K562 (cell line): ENCODE data around the gene TMTC2. TPM values are rescaled to one million over a fixed set of nuclear protein-coding genes. Genes with fewer than 3 reads are reported as not detected.

Experiments
- ATAC-seq: fragments of 200-7000 bp; cut with Tn5 transposase; 3 replicates; pipeline ENCODE4 v1.9.1; 2020; ENCODE audit warnings: moderate library complexity
- BruUV-seq: library from RNA; stranded (reverse); fragments of 400-500 nt; replicated peaks from 2 replicates; lab custom pipeline; 2021; lab: Mats Ljungman, UMichigan
- CTCF ChIA-PET: fragments of 300-600 bp; formaldehyde crosslinking; extraction: SDS; loops from one replicate; lab custom pipeline; 2021; ENCODE audit warnings: low intra/inter-chr PET ratio; lab: Yijun Ruan, JAX
- POLR2A ChIA-PET: fragments of 300-600, 350-650 bp; sonication (Branson Sonifier 250); formaldehyde crosslinking; extraction: SDS; loops from one replicate; lab custom pipeline; 2021; ENCODE audit warnings: antibody characterized with exemption, inconsistent platforms; lab: Yijun Ruan, JAX
- DNase-seq, 4 experiments: peaks; one replicate each; pipeline versions ENCODE4 v3.0.0 to v3.0.0-alpha.2; 2011 to 2018; ENCODE audit warnings: low spot score in 3 of 4, mixed read lengths in 3 of 4; ENCODE audit errors: extremely low read depth in 1 of 4
- FAIRE-seq: peaks from 2 replicates; lab custom pipeline; 2011; peaks lifted over from hg19 to GRCh38; lab: Jason Lieb, UNC
- H2AFZ ChIP-seq: 2 replicates; pipeline ENCODE4 v1.6.0; 2011; ENCODE audit warnings: low read depth, low read length, control low read depth, inconsistent platforms
- H3K27ac ChIP-seq: fragments of 200-600 bp; 3 replicates; pipeline ENCODE4 v1.8.0; 2011; ENCODE audit warnings: low read depth, mild to moderate bottlenecking, control low read depth, inconsistent platforms, low read length, moderate library complexity, mixed read lengths; ENCODE audit errors: extremely low read depth
- H3K27me3 ChIP-seq, 2 experiments: fragments of 300-600 bp in 1 of 2; 2 replicates in 1 of 2; 3 replicates in 1 of 2; pipeline versions ENCODE4 v1.6.0 to v1.8.0; 2011; ENCODE audit warnings: inconsistent platforms in 2 of 2, low read length in 2 of 2, mild to moderate bottlenecking in 1 of 2, mixed read lengths in 1 of 2, moderate library complexity in 1 of 2; ENCODE audit not compliant: control insufficient read depth in 2 of 2, insufficient read depth in 2 of 2
- H3K36me3 ChIP-seq: fragments of 300-600 bp; 3 replicates; pipeline ENCODE4 v1.8.0; 2011; ENCODE audit warnings: mild to moderate bottlenecking, low read length, inconsistent platforms; ENCODE audit not compliant: control insufficient read depth, insufficient read depth
- H3K4me1 ChIP-seq, 2 experiments: fragments of 200-600 bp in 1 of 2; replicated peaks in 1 of 2; 2 replicates in 1 of 2; 3 replicates in 1 of 2; pipeline versions ENCODE4 v1.5.1 to v1.8.0; 2011; ENCODE audit warnings: inconsistent platforms in 2 of 2, low read length in 2 of 2, mild to moderate bottlenecking in 1 of 2, mixed read lengths in 1 of 2, moderate library complexity in 1 of 2; ENCODE audit not compliant: control insufficient read depth in 2 of 2, insufficient read depth in 2 of 2
- H3K4me2 ChIP-seq: 2 replicates; pipeline ENCODE4 v1.6.1; 2011; ENCODE audit warnings: low read length, control low read depth, inconsistent platforms, mixed read lengths; ENCODE audit not compliant: insufficient read depth
- H3K4me3 ChIP-seq: fragments of 200-600 bp; sonication (generic), shearing (Covaris generic); 2 replicates; pipeline ENCODE4 v1.5.1; 2016; ENCODE audit warnings: control low read depth, inconsistent platforms
- H3K79me2 ChIP-seq: fragments of 200-600 bp; 3 replicates; pipeline ENCODE4 v1.8.0; 2011; ENCODE audit warnings: low read length, inconsistent platforms; ENCODE audit not compliant: control insufficient read depth, insufficient read depth
- H3K9ac ChIP-seq, 2 experiments: 2 replicates each; pipeline versions ENCODE4 v1.6.0 to v1.6.1; 2011; ENCODE audit warnings: low read depth in 2 of 2, low read length in 2 of 2, control low read depth in 1 of 2, inconsistent platforms in 1 of 2, mild to moderate bottlenecking in 1 of 2, mixed read lengths in 1 of 2; ENCODE audit not compliant: insufficient read depth in 1 of 2
- H3K9me1 ChIP-seq: one replicate; pipeline ENCODE4 v1.6.0; 2011; ENCODE audit warnings: inconsistent platforms, mild to moderate bottlenecking, low read length, moderate library complexity; ENCODE audit not compliant: control insufficient read depth, insufficient read depth
- H3K9me3 ChIP-seq: replicated peaks from 2 replicates; pipeline ENCODE4 v1.5.1; 2011; ENCODE audit warnings: low read depth, low read length, inconsistent platforms; ENCODE audit not compliant: control insufficient read depth, insufficient read depth
- H4K20me1 ChIP-seq: replicated peaks from 2 replicates; pipeline ENCODE4 v1.6.1; 2011; ENCODE audit warnings: low read length, inconsistent platforms, mixed read lengths; ENCODE audit not compliant: control insufficient read depth, insufficient read depth
- AFF4 ChIP-seq: sonication (generic); formaldehyde crosslinking; IDR thresholded peaks from 2 replicates; pipeline ENCODE4 v1.8.0; 2023; ENCODE audit warnings: mild to moderate bottlenecking, missing genetic modification reagents
- BRCA1 ChIP-seq, 2 experiments: fragments of 450-650 bp in 1 of 2; sonication (generic) in 1 of 2; formaldehyde crosslinking in 1 of 2; IDR thresholded peaks; 2 replicates each; pipeline versions ENCODE4 v1.5.0 to v1.6.1; 2017 to 2020; ENCODE audit warnings: mild to moderate bottlenecking in 1 of 2, missing genetic modification reagents in 1 of 2
- CEBPB ChIP-seq: fragments of 450-650 bp; IDR thresholded peaks from 2 replicates; pipeline ENCODE4 v1.6.1; 2016; ENCODE audit warnings: missing genetic modification characterization, missing compliant biosample characterization
- HDAC3 ChIP-seq: fragments of 450-650 bp; IDR thresholded peaks from 2 replicates; pipeline ENCODE4 v1.6.1; 2018; ENCODE audit warnings: borderline replicate concordance, mild to moderate bottlenecking, moderate library complexity; ENCODE audit not compliant: partially characterized antibody
- KLF10 ChIP-seq: fragments of 250-450 bp; sonication (Bioruptor Pico); IDR thresholded peaks from 2 replicates; pipeline ENCODE4 v1.6.1; 2021; ENCODE audit warnings: matching md5 sums
- MIER1 ChIP-seq: fragments of 450-650 bp; IDR thresholded peaks from 2 replicates; pipeline ENCODE4 v1.6.1; 2016; ENCODE audit warnings: antibody characterized with exemption, mild to moderate bottlenecking, low read depth
- NBN ChIP-seq: fragments of 450-650 bp; IDR thresholded peaks from 2 replicates; pipeline ENCODE4 v1.6.1; 2016; ENCODE audit warnings: low read depth, mild to moderate bottlenecking
- U2AF2 ChIP-seq: fragments of 200-400 bp; formaldehyde crosslinking; optimal IDR thresholded peaks from 2 replicates; pipeline ENCODE3; 2017; ENCODE audit warnings: low read depth, mild to moderate bottlenecking, low read length
- ZNF217 ChIP-seq: sonication (generic); formaldehyde crosslinking; IDR thresholded peaks from 2 replicates; pipeline ENCODE4 v1.8.0; 2022; ENCODE audit warnings: mild to moderate bottlenecking, missing genetic modification reagents
- WGBS: fragments of 100-300 bp; shearing (Covaris generic); methylation state at CpG from one replicate; pipeline ENCODE4 v1.1.6; 2016; ENCODE audit warnings: low coverage, mixed read lengths; ENCODE audit not compliant: insufficient coverage; ENCODE audit errors: missing lambda C conversion rate; 5-methylcytosine and 5-hydroxymethylcytosine counted together
- in situ Hi-C: fragments of 300-500 bp; cut with MboI; formaldehyde crosslinking; loops from 4 replicates; pipeline ENCODE4 v1.15.0; 2018; ENCODE audit warnings: inconsistent platforms, mixed read lengths
- intact Hi-C: fragments of 100-400 bp; cut with micrococcal nuclease; formaldehyde crosslinking; loops from 2 replicates; pipeline ENCODE4 v1.14.2; 2022
- polyA plus RNA-seq, 8 experiments: library from polyadenylated mRNA; depleted of rRNA in 4 of 8; stranded (reverse) in 5 of 8; unstranded in 3 of 8; fragments of >200 nt; fragmentation: Nextera tagmentation in 2 of 8; fragmentation: Illumina TruSeq in 1 of 8; extraction: Ambion mirVana in 2 of 8; extraction: Trizol in 1 of 8; gene quantifications; 2 replicates each; pipeline versions ENCODE4 v1.2.1 to v1.2.3, GENCODE V29; 2011 to 2014; ENCODE audit warnings: inconsistent platforms in 1 of 8, missing spikeins in 1 of 8
- total RNA-seq, 7 experiments: library from RNA; depleted of rRNA in 6 of 7; stranded (reverse); fragments of >200 nt in 6 of 7; fragmentation: Illumina TruSeq in 2 of 7; extraction: Trizol in 2 of 7; gene quantifications; 2 replicates each; pipeline versions ENCODE4 v1.2.1 to v1.2.3, GENCODE V29; 2011 to 2021; ENCODE audit warnings: low replicate concordance in 1 of 7

The TMTC2 gene
- total and polyA plus RNA-seq, 9 of the 15 experiments (the other 6 are each of a cell fraction or from before 2014, with no cell fraction given) = 0.29 to 1.1 (median 0.55) TPM

- TF ChIP-seq KLF10 (CRISPR knock-in tag) (no peak), NBN (no peak), HDAC3 (no peak), AFF4 (CRISPR knock-in tag) (no peak), MIER1 (no peak), U2AF2 (no peak), CEBPB (tag) (no peak), BRCA1 (IDR thresholded peaks at IDR 0.05) (no peak), BRCA1 (CRISPR knock-in tag; IDR thresholded peaks at IDR 0.05) (no peak), ZNF217 (CRISPR knock-in tag) (no peak)
- H3K4me1 ChIP-seq = no peaks in the 10 kb centered on the region
- CTCF ChIA-PET = no interaction called here
- 3% methylated on average over 2 of the region's 2 CpGs for WGBS
- no peaks in the 10 kb centered on the region for H3K9me3 ChIP-seq
- BruUV-seq = no TSS peak
- H3K27me3 ChIP-seq = no peaks in the 10 kb centered on the region
- no peaks in the 10 kb centered on the region for H4K20me1 ChIP-seq
- no peak overlapping the region for H3K9ac ChIP-seq
- no peaks in the 10 kb centered on the region for H3K79me2 ChIP-seq
- intact Hi-C loops (no loop called here), in situ Hi-C loops (no loop called here)
- H3K36me3 ChIP-seq = no peaks in the 10 kb centered on the region
- no peak overlapping the region for H2AFZ ChIP-seq
- H3K4me2 ChIP-seq = no peak overlapping the region
- no peak for ATAC-seq
- no peak for FAIRE-seq
- POLR2A ChIA-PET = no interaction called here
- no peak for DNase-seq
- no peak overlapping the region for H3K27ac ChIP-seq
- H3K9me1 ChIP-seq = no peaks in the 10 kb centered on the region
- no peak overlapping the region for H3K4me3 ChIP-seq
These were observed 279.4 kb downstream of the TMTC2 start for GRCh38 chr12:82966001-82966559.
